GM19463 (cell line): ENCODE results near the gene VAMP5.
A peak's percentile ranks its signal among the peaks of the same experiment; 100 is the strongest.
"Not testable (repeated sequence)": the region's sequence is repeated elsewhere in the genome, so short reads cannot be mapped to it uniquely, and the experiment has no call there.

ENCODE experiments used
- ATAC-seq: cut with Tn5 transposase; IDR thresholded peaks from one replicate; pipeline ENCODE4 v1.9.1; 2021; ENCODE audit warnings: mild to moderate bottlenecking, moderate library complexity; ENCODE audit not compliant: unreplicated experiment

Gene VAMP5

GRCh38 chr2:85549826-85550225 lies 34.4 kb upstream of the VAMP5 start:
- ATAC-seq, result no peak

DNA sequence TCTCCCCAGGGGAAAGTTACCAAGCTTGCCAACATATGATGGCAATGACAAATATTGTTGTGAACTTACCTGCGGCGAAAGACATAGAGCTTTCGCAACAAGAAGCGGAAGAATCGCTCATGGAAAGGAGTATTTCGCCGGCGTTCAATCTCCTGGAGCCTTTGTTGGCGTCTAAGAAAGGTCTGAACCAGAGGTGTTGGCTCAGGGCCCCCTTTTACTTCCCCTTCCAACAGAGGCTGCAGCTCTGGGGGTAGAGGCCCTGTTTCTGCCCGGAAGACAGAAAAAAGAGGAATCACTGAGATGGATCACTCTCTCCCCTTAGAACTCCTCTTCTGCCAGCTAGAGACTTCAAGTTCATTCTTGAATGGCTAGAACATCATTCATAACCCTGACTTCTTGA lies 33.7 kb upstream of the VAMP5 start:
- no peak for ATAC-seq

DNA sequence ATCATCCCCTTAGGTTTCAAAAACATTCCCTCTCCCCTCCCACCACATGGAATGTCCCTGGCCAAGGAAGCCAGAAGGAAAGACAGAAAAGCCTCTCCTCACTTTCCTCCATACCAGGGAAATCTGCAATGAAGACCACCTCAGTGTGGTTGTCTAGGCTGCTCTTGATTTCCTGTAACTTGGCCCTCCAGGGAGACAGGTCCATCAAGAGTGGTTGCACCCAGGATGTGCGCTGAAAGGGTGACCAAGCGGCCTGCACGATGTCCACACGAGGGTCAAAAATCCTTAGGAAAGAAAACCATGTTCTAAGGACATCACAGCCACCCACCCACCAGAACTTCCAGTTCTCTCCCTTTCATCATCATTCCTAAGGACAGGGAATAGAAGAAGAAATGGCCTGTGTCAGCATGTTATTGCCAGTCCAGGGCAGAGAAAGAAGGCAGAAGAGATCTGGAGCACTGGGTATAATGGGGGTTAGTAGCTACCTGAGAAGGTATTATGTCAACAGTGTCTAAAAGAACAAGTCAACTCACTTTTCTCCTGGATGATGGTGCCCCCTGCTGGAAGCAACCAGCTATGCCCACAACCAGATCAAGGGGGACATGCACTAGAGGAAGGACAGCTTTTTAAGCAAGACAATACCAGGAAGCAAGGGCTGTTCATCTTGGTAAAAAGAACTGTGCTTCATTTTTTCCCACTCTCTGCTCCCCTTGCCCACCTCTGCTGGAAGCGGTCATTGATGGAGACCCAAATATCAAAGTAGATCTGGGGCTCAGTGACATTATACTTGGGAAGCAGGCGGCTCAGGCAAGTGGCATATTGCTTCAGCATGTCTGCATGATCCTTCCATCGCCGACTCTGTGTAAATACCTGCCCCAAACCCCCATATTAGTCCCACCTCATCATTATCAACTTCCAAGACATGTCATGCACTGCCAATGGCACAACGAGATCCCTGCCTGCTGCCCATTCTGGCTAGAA lies 32.2 kb upstream of the VAMP5 start:
- no peak for ATAC-seq

- ATAC-seq, result no peak
Measured at GRCh38 chr2:85553184-85553583, 31.0 kb upstream of the VAMP5 start.

DNA sequence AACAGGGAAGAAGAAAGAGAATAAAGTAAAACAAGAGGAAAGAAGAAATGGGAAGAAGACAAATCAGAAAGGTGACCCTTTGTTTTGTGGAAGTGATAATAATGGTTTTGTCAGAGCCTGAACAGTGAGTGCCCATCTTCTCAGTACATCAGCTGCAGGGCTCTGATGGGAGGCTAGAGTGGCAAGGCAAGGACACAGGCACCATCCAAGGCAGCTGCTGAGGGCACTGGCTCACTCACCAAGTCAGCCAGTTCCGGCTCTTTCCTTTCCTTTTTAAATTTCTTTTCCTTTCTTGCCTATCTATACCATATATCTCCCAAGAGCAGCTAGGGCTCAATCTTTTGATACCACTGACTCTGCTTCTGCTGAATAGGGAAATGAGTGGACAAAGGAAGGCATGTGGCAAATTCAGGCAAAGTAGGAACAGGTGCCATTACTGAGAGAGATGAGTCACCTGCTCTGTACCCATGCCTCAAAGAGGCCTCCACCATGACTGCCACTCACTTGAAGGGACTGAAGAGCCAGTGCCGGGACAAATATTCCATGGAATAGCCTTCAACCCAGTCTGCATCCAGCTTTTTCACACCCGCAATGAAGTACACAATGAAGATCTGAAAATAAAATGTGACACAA lies 29.1 kb upstream of the VAMP5 start:
- no peak for ATAC-seq

GRCh38 chr2:85557130-85557529 lies 27.1 kb upstream of the VAMP5 start:
- ATAC-seq, result no peak

GRCh38 chr2:85558160-85558559 lies 26.1 kb upstream of the VAMP5 start:
- no peak for ATAC-seq

DNA sequence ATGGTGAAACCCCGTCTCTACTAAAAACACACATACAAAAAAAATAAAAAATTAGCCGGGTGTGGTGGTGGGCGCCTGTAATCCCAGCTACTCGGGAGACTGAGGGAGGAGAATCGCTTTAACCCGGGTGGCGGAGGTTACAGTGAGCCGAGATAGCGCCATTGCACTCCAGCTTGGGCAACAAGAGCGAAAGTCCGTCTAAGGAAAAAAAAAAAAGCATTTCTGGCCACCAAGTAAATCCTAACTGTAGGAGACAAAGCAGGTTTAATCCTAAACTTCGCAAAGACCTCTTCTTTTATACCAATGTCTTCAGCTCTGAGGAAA lies 23.9 kb upstream of the VAMP5 start:
- ATAC-seq, result not testable (repeated sequence)

- ATAC-seq, result peak; percentile 14
Measured at GRCh38 chr2:85560812-85561279, 23.4 kb upstream of the VAMP5 start.

- peak; percentile 89 for ATAC-seq
Measured at GRCh38 chr2:85561280-85562212, 22.7 kb upstream of the VAMP5 start, which contains the start of gene GGCX. Gene GGCX (minus strand): TSS chr2:85561493. CDS start chr2:85561428, 65 bp downstream.

GRCh38 chr2:85564144-85564563 lies 20.1 kb upstream of the VAMP5 start:
- ATAC-seq, result no peak

- no peak for ATAC-seq
Measured at GRCh38 chr2:85566265-85566664, 18.0 kb upstream of the VAMP5 start.

DNA sequence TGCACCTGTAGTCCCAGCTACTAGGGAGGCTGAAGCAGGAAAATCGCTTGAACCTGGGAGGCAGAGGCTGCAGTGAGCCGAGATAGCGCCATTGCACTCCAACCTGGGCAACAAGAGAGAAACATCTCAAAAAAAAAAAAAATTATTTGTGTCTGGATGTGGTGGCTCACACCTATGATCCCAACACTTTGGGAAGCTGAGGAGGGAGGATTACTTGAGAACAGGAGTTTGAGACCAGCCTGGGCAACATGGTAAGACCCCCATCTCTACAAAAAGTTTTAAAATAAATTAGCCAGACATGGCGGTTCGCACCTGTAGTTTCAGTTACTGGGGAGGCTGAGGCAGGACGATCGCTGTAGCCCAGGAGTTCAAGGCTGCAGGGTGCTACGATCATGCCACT lies 8.5 kb upstream of the VAMP5 start:
- no peak for ATAC-seq

GRCh38 chr2:85577063-85577385 lies 7.2 kb upstream of the VAMP5 start:
- ATAC-seq, result no peak

DNA sequence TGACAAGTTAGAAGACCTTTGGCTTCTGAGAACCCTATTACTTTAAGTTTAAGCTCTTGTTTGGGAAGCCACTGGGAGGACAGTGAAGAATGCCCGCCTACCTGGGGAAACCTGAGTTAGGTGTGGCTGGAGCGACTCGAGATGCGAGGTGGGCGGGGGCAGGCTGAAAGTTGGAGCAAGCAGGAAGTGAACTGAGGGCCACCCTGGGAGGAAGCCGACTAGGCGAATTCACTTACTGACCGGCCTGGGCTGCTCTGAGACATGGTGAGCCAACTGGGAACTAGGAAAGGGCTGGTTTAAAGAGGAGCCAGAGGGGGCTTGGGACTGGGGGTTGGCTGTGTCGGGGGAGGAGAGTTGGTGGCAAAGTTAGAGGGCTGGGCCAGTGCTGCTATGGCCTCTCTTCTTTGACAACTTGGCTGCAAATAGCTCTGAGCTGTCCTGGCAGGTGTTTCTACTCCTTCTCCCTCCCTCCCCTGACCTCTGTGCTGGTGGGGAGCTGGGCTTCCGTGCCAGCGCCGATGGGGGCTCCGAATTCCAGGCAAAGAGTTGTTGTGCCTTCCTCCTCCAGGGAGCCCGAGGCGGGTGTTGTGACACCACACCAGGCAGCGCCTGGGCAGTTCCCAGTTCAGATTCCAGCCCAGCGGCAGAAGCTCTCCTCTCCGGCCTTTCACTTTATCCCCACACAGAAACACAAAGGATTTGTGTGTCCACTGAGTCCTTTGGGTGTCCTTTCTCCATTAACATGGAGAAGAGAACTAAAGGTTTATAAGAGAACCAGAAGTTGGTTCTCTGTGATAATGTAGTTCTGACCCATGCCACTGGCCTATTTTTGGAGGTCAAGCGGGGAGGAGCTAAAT lies 6.6 kb upstream of the VAMP5 start, which contains the start of gene VAMP8:
TSS of gene VAMP8 (plus strand) at position 201 of the 857 bp plus-strand sequence. CDS start at position 262, 61 bp downstream.
- peak; percentile 65 for ATAC-seq

GRCh38 chr2:85578243-85579180 lies 5.7 kb upstream of the VAMP5 start:
- peak; percentile 52 for ATAC-seq

GRCh38 chr2:85579266-85579935 lies 4.8 kb upstream of the VAMP5 start:
- ATAC-seq, result no peak

GRCh38 chr2:85580206-85580605 lies 4.0 kb upstream of the VAMP5 start:
- ATAC-seq, result no peak
